Midbrain (tissue), 1 donor: Measurements from ENCODE around the gene ANKRD27.
"Not testable (repeated sequence)": the region's sequence is repeated elsewhere in the genome, so short reads cannot be mapped to it uniquely, and the experiment has no call there.

Experiments
- DNase-seq: peaks from one replicate; lab custom pipeline; 2025; lab: John Stamatoyannopoulos, UW

Gene ANKRD27

DNA sequence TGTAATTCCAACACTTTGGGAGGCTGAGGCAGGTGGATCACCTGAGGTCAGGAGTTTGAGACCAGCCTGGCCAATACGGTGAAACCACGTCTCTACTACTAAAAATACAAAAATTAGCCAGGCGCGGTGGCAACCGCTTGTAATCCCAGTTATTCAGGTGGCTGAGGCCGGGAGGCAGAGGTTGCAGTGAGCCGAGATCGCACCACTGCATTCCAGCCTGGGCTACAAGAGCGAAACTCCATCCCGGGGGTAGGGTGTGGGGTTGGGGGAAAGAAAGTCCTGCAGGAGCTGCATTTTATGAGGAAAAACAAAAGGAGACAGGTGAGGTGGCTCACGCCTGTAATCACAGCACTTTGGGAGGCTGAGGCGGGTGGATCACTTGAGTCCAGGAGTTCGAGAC lies 22.6 kb downstream of the ANKRD27 start:
- DNase-seq, result not testable (repeated sequence)

DNA sequence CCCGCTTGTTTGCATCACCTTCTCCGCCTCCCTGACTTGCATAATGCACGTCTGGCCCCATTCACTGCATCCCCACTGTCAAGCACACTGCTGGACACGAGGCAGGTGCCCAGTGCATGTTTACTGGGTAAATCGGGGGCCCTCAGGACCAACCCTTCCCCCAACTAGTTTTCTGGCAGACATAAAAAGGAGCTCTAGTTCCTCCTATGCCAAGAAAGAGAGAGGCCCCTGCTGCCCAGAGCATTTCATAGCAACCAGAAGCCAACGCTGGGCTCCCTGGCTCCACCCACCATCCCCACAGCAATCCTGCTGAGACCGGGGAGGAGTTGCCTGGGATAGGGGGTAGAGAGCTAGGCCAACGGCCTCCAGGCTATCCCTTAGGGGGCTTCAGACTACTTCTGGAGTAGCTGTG lies 23.2 kb downstream of the ANKRD27 start:
- DNase-seq, result peak; percentile 70

DNA sequence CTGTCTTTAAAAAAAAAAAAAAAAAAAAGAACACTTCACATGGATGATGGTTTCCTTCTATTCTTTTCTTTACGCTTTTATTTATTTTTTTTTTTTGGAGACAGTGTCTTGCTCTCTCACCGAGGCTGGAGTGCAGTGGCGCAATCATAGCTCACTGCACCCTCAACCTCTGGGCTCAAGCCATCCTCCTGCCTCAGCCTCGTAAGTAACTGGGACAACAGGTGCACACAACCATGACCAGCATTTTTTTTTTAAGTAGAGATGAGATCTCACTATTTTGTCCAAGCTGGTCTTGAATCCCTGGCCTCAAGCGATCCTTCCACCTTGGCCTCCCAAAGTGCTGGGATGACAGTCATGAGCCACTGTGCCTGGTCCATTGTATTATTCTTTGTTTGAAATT lies 24.3 kb downstream of the ANKRD27 start:
- no peak for DNase-seq

DNA sequence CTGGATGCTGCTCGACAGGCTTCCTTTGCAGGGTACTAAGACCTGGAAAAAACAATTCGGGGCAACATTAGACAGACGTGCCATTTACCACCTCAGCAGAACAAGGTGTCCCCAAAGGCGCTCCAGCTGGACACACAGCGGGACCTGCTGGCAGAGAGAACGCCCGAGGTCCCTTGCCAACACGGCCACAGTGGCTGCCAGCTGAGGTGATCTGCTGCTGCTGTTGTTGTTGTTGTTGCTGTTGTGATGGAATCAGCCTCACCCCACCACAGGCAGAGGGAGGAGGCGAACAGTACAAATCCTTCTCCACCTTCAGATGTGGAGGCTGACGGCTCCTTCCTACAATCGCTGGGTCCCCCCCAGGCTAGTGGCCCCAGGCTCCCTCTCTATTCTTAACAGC lies 25.2 kb downstream of the ANKRD27 start:
- peak; percentile 4 for DNase-seq

DNA sequence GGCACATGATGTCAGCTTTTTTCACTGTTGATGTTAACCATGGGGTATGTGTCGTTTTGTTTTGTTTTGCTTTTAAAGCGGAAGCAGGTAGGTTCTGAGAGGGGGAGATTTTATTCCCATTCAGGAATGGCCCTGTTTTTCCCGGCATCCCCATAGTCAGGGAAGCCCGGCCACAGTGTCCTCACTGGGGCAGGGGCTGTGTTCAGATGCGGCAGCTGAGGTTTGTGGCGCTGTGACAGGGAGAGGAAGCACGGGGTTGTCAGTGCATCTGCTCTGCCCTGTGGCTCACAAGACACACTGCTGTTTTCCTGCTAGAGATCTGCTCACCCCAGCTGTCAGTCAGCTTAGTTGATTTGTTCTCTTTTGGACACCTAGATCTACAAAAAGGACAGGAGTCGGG lies 27.6 kb downstream of the ANKRD27 start:
- DNase-seq, result no peak

DNA sequence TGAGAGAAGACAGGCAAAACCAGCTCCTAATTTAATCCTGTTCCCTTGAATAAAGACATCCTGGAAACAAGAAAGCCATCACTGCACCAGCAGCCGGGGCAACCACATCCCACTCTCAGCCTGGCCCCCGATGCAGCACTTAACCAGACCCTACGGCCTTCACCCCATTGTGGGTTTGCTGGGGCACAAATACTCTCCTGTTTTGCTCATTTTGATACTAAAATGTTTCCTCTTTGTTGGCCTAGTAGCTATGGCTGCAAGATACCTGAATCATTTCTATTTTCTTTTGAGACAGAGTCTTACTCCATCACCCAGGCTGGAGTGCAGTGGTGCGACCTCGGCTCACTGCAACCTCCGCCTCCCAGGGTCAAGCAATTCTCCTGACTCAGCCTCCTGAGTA lies 28.4 kb downstream of the ANKRD27 start:
- no peak for DNase-seq

DNA sequence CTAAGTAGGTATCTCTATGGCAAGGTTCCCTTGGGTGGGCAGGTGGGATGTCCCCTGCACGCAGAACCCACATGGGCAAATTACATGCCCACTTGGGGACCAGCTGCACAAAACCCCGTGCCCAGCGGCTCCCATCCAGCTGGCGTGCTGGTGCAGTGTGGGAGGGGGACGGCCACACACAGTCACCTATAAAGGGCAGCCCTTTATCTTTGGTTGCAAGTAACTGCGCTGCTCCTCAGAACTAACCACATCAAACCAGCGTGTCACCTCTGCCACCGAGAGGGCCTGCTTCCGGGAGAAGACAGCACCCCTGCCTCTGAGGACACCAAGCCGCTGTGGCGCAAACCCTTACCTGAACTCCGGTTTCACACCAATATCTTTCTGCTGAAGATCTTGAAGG lies 32.2 kb downstream of the ANKRD27 start:
- DNase-seq, result no peak

DNA sequence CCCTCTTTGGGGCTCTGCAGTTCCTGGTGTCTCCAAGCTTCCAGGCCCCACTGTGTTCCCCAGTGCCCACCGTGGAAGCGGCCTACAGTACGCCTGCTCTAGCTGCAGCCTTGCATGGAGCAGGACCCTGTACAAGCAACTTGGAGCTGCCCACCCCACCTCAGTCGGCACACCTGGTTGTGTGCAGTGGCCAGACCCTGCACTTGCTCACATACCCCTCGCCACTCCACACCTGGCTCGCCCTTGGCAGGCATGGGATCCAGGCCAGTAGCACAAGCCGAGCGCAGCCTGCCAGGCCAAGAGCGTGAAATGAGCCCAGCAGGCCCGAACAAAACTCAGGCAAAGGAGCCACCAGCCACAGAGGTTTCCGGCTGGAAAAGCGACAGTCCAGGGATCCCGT lies 36.4 kb downstream of the ANKRD27 start:
- DNase-seq, result no peak

DNA sequence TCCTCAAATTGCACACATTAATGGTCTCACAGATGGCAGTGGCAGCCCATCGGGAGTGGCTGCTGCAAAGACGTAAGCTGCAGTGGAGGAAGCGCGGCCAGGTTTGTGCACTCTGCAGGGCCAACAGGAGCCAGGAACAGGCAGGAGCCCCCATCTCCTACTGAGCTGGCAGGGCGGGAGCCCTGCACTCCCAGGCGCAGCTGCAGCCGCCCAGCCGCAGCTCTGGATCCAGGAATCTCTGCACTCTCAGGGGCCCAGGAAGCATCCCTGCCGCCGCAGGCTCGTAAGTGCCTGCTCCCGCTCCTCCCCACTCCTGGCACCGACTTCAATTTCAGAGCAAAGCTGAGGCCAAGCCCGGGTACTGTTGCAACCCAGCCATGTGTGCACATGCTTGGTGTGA lies 37.5 kb downstream of the ANKRD27 start:
- no peak for DNase-seq

DNA sequence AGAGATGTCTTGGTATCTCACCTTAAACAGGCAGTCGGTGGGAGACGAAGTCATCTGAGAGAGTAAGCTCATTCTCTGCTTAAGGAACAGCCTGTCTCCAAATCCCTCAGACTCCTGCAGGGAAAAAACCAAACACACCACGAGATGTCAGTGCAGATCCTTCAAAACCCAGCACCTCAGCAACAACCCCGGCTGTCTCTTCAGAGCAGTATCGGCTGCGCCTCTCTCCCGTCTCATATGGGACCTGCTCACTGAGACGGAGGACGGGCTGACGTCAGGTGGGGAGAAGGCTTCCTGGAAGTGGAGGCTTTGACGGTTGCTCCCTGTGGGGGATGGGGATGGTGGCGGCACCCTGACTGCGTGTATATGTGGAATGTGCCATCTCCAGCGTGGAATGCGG lies 43.6 kb downstream of the ANKRD27 start:
- no peak for DNase-seq

DNA sequence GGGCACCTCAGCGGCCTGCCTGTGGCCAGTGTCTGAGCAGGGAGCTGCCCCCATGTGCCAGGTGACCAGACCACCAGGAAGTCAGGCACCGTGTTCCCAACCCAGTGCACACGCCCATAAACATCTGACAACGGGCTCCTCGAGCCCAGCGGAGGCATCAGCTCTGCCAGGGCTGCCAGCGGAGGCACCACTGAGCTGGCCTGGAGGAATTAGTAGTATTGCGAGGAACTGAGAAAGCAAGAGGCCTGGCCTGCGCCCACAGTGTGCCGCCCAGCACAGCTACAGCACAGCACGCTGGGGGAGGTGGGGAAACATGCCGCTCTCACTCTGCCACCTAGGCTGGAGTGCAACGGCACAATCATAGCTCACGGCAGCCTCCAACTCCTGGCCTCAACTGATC lies 44.6 kb downstream of the ANKRD27 start:
- DNase-seq, result no peak

DNA sequence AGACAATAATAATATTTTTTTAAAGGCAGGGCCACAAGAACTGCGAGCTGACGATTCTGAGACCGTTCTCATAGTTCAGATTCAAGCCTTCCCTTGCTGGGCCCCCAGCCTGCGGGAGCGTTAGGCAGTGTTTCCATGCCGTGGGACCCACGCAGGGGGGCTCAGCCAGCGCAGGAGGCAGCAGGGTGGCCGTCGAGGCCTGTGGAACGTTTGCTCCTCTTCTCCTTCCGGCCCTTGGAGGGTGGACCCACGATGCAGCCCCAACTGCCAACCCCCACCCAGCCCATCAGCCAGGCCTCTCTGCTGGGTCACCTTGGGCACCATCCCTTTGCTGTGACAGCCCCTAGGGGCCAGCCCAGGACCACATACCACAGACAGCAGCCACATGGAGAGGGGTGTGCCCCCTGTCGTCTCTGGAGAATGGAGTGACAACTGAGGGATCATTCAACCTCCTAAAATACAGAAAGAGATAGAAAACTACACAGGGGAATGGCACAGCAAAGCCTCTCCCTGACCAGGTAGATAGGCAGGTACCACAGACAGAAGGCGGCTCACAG lies 47.2 kb downstream of the ANKRD27 start:
- DNase-seq, result no peak

DNA sequence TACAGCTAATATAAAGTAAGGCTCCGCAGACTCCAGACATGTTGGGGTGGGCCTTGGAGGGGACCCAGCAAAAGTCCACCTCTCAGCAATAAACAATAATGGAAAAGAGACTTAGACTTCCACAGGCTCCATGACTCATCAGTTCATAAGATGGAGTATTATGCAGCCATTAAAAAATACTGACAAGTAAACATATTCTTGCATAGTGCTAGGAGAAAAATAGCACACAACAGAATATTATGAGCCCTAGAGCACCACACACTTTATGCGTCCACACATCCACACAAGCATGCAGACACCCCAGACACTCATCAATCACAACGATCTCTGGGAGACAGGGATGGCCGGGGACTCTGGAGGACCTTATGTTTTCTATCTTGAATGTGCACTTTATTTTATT lies 48.0 kb downstream of the ANKRD27 start:
- DNase-seq, result no peak

DNA sequence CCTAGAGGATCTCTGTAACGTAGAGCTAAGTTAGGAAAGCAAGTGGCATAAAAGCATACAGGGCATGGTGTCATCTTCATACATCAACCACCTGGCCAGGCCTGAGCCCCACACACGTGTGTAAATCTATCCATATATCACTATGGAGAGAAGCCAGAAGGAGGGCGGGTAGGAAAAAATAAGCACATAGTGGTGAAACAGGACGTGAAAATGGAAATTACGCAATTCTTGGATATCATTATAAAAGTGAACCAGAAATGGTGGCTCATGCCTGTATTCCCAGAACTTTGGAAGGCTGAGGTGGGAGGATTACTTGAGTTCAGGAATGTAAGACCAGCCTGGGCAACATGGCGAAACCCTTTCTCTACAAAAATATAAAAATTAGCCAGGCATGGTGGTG lies 50.6 kb downstream of the ANKRD27 start:
- DNase-seq, result no peak

DNA sequence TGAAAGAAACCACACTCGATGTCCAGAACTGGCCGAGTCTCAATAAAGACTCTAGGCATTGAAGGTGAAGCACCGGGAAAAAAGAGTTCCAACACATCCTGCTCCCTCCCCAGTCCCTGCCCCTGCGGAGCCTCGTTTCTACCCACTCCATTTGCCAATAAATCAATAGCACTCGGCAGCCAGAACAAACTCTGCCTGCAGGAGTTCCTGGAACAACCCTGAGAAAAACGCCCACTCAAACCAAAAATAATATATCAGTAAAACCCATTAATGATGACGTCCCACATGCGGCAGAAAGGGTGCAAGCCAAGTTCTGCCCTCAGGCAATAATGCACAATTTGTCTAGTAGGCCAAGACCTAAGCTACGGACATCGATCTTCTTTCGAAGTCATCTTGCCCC lies 53.0 kb downstream of the ANKRD27 start:
- DNase-seq, result no peak

DNA sequence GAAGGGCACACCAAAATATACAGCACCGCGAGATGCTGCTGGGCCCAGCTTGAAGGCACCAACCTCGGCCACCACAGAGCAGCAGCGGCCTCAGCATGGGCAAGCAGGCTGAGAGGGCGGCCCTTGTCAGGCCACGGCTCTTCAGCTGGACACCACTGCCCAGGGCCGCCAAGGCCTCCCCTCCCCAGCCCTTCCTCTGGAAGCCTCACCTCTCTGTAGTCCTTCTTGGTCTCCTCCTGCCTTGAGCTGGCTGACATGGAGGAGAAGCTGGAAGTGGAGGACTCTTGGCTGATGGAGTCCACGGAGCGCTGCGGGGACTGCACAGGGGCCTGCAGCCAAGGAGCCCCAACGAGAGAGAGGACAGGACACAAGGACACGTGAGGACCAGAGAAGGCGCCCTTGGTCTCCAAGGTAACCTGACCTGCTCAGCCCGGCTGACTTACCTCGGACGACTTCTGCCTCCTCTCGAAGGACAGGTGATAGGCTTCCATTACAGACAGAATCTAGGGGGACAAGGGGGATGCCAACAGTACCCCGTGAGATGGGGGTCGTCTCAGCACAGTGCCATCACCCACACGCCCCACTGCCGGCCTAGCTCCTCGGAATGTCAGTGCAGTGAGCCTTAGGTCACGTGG lies 55.8 kb downstream of the ANKRD27 start:
- no peak for DNase-seq

DNA sequence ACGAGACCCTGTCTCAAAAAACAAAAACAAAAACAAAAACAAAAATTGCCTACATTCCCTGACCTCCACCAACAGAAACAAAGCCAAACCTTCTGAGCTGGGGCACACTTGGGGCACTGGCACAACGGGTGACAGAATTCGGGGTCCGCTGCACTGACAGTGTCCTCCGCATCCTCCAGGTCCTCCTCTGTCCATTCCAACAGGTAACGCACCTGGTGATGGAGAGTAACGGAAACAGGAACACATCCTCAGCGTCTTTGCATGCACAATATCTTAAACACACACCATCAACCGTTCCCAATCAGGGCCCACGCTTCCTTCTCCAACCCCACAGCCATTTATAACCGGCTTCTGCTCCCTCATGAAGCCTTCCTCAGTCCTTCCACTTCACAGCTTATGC lies 59.4 kb downstream of the ANKRD27 start:
- no peak for DNase-seq

DNA sequence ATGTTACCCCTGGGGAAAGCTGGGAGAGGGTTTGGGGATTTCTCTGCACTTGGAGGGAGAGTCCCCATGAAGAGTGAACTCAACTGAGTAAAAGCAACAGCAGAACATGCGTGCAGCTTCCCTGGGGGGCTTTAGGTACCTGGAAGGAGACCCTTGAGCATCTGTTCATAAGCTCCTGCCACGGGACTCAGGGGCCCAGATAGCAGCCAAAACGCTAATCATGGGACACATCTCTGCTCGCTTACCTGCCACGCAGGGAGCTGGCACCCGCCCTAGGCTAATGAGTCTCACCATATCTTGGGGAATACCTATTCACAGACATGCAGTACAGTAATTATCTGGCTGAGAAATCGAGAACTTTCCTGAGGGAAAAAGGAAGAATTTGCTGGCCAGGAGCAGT lies 60.1 kb downstream of the ANKRD27 start:
- DNase-seq, result no peak

DNA sequence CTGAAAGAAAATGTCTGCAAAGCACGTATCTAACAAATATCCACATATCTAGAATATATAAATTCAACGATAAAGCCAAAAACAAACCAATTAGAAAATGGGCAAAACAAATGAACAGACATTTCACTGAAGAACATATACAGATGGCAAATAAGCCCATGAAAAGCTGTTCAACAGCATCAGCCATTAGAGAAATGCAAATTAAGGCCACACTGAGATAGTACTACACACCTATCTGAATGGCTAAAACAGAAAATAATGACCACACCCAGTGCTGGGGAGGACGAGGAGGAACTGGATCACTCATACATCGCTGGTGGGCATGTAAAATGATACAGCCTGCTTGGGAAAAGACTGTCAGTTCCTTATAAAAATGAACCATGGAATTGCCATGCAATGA lies 62.0 kb downstream of the ANKRD27 start:
- no peak for DNase-seq

DNA sequence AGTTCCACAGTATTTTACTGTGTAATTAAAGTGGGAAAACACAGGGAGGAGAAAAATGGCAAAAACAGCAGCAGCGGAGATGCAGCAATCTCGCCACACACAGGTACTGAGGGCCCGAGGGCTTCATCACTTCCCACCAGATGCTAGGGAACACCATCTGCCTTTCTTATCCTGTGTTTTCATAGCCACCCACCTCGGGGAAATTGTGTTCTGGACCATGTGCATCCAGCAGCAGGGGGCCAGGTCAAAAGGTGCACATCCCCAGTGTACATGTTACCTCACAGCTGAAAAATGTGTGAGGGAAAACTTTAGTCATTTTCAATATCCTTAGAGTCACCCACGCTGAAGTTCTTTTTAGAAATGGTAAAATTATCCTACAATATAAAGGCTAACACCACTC lies 63.8 kb downstream of the ANKRD27 start:
- no peak for DNase-seq

DNA sequence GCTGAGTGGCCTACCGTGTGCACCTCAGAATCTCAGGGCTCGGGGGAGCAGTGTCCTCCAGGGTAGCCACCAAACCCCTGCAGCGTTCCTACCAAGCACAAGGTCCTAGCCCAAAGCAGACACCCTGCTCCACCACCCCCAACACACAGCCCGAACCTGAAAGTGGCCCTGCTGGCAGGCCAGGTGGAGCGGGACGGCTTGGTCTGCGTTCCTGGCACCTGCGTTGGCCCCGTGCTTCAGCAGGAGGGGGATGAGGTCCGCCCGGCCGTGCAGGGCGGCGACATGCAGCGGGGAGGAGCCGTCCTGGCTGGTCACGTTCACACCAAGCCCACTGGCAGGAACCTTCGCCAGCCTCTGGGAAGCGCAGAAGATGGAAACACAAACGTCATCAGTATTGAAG lies 67.5 kb downstream of the ANKRD27 start:
- DNase-seq, result no peak

DNA sequence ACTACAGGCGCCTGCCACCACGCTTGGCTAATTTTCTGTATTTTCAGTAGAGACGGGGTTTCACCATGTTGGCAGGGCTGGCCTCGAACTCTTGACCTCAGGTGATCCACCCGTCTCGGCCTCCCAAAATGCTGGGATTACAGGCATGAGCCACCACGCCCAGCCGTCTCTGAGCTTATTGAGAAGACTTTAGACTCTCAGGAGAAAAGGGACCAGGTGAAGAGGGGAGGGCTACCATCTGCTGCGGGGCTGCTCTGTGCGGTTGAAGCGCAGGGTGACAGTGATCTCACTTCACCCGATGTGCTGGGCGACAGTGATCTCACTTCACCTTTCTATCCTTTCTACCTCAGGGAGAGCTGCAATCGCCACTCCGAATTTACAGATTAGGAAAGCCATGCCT lies 68.7 kb downstream of the ANKRD27 start:
- DNase-seq, result no peak

DNA sequence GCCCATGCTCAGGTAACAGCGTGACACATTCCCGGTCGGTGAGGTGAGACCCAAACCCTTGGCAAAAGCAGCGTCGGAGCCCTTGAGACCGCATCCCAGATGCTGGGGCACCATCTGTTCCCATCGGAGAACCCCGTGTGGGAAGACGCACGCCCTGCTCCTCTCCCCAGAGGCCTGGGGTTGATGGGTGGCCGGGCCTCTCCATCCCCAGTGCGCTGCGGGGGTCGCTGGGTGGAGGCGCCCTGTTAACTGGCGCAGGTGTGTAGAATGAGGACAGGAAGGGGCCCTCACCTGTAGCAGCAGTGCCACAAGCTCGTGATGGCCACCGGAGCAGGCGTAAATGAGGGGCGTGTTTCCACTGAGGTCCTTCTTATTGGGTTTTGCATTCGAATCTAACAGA lies 69.4 kb downstream of the ANKRD27 start:
- DNase-seq, result no peak

DNA sequence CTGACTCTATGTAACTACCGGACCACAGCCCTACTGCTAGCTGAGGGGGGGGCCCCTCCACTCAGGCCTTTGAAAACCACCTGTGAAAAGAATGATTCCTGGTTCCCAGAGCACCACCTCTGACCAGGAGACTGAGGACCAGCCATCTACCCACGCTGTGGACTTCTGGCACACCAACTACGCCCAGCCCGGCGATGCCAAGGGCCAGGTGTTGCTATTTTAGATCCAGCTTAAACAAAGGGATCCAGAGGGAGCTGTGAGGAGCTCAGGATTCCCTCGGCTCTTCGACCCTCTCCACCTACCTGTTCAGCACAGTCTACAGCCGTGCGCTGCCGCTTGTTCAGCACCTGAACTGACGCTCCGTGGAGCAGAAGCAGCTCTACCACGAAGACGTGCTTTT lies 71.0 kb downstream of the ANKRD27 start:
- DNase-seq, result no peak
